Astrocyte of the spinal cord (primary cell): ENCODE measurements around the gene PRADC1.

Experiments
- DNase-seq: peaks from one replicate; pipeline ENCODE4 v3.0.0; 2011; ENCODE audit warnings: low read depth, low spot score
- H3K4me3 ChIP-seq: 2 replicates; pipeline ENCODE4 v1.5.1; 2011; ENCODE audit warnings: low read depth, mild to moderate bottlenecking, low read length, moderate library complexity
- in situ Hi-C: cut with HindIII; loops from 2 replicates; pipeline ENCODE4 v1.10.0; 2017; ENCODE audit warnings: low sequenced_read_pairs
- TF ChIP-seq, protein P1 (sequence below): IDR thresholded peaks from 2 replicates; pipeline ENCODE4 v1.5.1; 2012; ENCODE audit warnings: low read depth, mild to moderate bottlenecking, low read length, inconsistent platforms

Gene PRADC1

DNA sequence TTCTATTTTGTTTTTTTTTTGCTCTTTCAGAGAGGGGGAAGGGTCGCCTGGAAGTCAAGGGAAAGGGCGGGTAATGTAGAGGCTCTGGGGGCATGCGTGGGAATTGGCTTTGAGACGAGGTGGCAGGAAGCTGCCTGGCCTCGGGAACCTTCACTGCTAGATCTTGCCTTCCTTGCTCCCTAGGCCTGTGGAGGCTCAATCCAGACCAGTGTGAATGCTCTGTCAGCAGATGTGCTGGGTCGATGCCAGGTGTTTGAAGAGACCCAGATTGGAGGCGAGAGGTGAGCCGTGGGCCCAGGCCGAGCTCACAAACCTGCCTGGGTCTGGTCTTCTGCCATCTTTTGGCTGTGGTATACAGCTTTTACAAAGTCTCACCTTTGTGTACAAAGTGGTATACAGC is 16.6 kb upstream of the PRADC1 start:
- in situ Hi-C loops: no loop called here

DNA sequence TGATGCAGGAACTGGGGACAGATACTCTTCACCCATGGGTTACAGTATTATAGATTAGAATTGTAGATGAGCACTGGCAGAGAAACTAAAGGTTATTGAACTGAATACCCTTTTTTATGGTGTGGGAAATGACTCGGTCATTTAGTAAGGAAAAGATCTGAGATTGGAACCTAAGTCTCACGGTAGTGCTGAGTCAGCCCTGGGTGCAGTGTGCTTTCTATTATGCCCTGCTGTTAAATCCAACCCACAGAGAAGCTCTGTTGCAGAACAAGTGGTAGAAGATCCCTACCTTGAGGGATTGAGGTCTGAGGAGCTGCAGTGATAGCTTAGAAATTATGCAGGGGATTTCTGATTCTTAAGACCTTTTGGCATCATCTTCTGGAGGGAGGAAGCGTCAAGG is 13.8 kb upstream of the PRADC1 start:
- in situ Hi-C loops: no loop called here
- TF ChIP-seq, protein P1, sequence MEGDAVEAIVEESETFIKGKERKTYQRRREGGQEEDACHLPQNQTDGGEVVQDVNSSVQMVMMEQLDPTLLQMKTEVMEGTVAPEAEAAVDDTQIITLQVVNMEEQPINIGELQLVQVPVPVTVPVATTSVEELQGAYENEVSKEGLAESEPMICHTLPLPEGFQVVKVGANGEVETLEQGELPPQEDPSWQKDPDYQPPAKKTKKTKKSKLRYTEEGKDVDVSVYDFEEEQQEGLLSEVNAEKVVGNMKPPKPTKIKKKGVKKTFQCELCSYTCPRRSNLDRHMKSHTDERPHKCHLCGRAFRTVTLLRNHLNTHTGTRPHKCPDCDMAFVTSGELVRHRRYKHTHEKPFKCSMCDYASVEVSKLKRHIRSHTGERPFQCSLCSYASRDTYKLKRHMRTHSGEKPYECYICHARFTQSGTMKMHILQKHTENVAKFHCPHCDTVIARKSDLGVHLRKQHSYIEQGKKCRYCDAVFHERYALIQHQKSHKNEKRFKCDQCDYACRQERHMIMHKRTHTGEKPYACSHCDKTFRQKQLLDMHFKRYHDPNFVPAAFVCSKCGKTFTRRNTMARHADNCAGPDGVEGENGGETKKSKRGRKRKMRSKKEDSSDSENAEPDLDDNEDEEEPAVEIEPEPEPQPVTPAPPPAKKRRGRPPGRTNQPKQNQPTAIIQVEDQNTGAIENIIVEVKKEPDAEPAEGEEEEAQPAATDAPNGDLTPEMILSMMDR: no peak
- no peak for DNase-seq
- no peak overlapping the region for H3K4me3 ChIP-seq

More for the DNA sequence above, 16.6 kb upstream of the PRADC1 start:
- H3K4me3 ChIP-seq: no peak overlapping the region
- TF ChIP-seq, protein P1: no peak
- no peak for DNase-seq

DNA sequence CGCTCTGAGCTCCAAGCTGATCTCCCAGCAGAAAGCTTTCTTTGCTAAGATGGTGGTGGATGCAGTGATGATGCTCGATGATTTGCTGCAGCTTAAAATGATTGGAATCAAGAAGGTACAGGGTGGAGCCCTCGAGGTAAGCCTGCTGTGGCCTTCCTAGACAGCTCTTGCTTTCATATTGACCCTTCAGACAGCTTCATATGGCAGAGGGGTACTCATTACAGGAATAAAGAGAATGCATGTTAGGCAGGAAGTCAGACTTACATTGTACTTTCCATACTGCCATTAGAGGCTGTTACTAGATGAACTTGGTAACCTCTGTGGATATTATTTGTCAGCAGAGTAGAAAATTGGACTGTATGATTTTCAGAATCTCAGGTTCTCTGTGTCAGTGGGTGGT is 11.5 kb upstream of the PRADC1 start:
- in situ Hi-C loops: no loop called here
- no peak overlapping the region for H3K4me3 ChIP-seq
- no peak for DNase-seq
- TF ChIP-seq, protein P1: no peak

DNA sequence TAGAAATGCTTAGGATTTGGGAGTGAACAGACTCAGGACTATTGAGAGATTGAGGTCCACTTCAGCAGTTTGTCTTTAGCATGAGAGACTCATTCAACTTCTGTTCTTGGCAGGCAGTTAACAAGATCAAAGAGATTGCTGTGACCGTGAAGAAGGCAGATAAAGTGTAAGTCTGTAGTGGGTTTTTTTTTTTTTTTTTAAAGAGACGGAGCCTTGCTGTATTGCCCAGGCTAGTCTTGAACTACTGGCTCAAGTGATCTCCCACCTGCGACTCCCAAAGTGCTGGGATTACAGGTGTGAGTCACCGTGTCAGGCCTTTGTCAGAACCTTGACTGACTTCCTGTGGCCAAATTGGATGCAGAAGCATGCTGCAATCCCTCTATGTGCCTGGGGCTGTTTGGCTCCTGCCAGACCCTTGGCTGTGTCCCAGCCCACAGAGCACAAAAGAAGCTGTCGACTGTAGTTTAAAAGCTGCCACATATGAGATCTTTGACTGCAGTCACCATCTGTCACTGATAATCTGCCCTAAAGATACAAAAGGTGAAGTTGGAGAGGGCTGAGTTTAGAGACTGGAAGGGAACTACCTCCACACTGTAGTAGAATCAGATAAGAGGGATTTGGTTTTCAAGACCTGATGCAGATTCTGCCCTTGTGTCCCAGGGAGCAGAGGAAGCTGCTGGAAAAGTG is 11.0 kb upstream of the PRADC1 start:
- DNase-seq: peak; percentile 65
- TF ChIP-seq, protein P1: no peak
- in situ Hi-C loops: no loop called here
- no peak overlapping the region for H3K4me3 ChIP-seq

DNA sequence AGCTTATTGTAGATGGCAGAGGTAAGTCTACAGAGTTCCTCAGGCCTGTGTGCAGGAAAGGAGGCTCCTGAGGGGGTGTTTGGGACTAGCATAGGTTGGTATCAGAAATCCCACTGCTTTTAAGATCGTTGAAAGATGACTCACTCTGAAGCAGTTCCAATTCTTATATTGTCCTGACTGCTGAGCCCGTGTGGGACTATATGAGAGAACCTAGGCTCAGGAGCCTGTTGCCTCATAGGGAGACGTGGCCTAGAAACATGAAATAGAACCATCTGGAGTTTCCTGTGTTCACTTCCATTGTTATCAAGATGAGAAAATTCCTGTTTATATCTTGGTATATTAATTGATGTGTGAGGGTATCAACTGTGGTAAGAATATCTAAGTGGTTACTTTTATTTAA is 6.7 kb upstream of the PRADC1 start:
- TF ChIP-seq, protein P1: no peak
- in situ Hi-C loops: no loop called here
- no peak overlapping the region for H3K4me3 ChIP-seq
- peak; percentile 49 for DNase-seq

DNA sequence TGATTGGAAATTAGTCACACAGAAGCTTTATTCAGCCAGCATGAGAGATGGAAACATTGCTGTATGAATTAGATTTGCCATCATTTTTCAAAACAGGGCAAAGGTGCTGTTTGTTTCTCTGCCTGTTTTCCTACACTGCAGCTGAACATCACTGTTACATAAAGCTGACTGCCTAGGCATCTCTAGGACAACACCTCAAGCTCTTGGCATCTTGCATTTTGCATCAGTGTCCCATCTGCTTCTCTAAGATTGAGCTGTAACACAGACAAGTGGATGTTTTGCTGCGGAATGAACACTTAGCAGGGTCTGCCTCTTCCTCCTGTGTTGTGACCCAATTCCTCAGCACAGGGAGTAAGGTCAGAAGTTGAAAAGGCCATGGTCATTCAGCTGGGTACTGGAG is 5.9 kb upstream of the PRADC1 start:
- no peak overlapping the region for H3K4me3 ChIP-seq
- no peak for DNase-seq
- in situ Hi-C loops: no loop called here
- TF ChIP-seq, protein P1: no peak

DNA sequence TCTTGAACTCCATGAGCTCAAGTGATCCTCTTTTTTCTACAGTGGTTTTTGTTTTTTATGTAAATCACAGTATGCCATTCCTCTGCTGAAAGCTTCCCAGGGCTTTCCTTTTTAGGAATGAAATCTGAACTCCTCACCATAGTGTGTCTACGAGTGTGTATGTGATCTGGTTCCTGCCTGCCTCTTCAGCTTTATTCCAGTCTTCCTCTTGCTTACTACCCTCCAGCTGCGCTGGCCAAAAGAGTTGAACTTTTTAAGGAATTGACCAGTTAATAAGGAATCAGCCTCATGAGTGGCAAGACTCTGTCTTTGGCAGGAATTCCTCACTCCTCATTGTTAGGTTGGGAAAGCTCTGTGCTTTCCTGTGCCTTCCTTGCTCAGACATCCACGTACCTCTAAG is 5.1 kb upstream of the PRADC1 start:
- DNase-seq: no peak
- in situ Hi-C loops: no loop called here
- H3K4me3 ChIP-seq: no peak overlapping the region
- TF ChIP-seq, protein P1: no peak
